Ectodermal cell (in vitro differentiated cells): ENCODE results near the gene TMEM203.
A peak's percentile ranks its signal among the peaks of the same experiment; 100 is the strongest.

Source experiments
- H3K27ac ChIP-seq: 2 replicates; pipeline ENCODE4 v1.7.0; 2013; ENCODE audit warnings: mild to moderate bottlenecking, low read depth, low read length; ENCODE audit not compliant: insufficient read depth, poor library complexity, severe bottlenecking
- H3K27me3 ChIP-seq: 2 replicates; pipeline ENCODE4 v1.7.0; 2013; ENCODE audit warnings: mild to moderate bottlenecking, low read length; ENCODE audit not compliant: insufficient read depth, control insufficient read depth, poor library complexity, severe bottlenecking
- H3K36me3 ChIP-seq: one replicate; pipeline ENCODE4 v1.7.0; 2013; ENCODE audit warnings: low read length; ENCODE audit not compliant: control insufficient read depth, insufficient read depth
- H3K4me1 ChIP-seq: one replicate; pipeline ENCODE4 v1.7.0; 2013; ENCODE audit warnings: low read length; ENCODE audit not compliant: control insufficient read depth, insufficient read depth
- H3K4me3 ChIP-seq: 2 replicates; pipeline ENCODE4 v1.7.0; 2013; ENCODE audit warnings: low read depth, low read length, control low read depth; ENCODE audit not compliant: insufficient read depth
- H3K9me3 ChIP-seq: 2 replicates; pipeline ENCODE4 v1.7.0; 2013; ENCODE audit warnings: mild to moderate bottlenecking, low read length, moderate library complexity; ENCODE audit not compliant: control insufficient read depth
- WGBS, 2 experiments: methylation state at CpG; one replicate each; pipeline ENCODE4 v1.1.7; 2013; ENCODE audit warnings: missing lambda C conversion rate in 2 of 2; 5-methylcytosine and 5-hydroxymethylcytosine counted together

The TMEM203 gene

DNA sequence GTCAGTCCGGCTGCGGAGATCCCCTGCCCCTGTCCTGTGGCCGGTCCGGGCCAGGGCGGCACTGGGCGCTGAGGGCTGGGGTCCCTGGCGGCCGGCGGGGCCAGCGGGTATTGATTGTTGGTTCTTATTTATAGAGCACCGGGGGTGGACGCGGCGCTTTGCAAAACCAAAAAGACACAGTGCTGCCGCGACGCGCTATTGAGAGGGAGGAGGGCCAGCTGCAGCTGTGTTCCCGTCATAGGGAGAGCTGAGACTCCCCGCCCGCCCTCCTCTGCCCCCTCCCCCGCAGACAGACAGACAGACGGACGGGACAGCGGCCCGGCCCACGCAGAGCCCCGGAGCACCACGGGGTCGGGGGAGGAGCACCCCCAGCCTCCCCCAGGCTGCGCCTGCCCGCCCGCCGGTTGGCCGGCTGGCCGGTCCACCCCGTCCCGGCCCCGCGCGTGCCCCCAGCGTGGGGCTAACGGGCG lies 38.1 kb downstream of the TMEM203 start:
- H3K36me3 ChIP-seq = no peaks in the 10 kb centered on the region
- peaks cover 19% of the 10 kb centered on the region for H3K4me1 ChIP-seq
- WGBS, 2 experiments = 27 to 30% methylated on average over 44 of the region's 44 CpGs
- H3K9me3 ChIP-seq = no peaks in the 10 kb centered on the region
- peaks cover 100% of the 10 kb centered on the region for H3K27me3 ChIP-seq
- H3K4me3 ChIP-seq = no peak overlapping the region
- H3K27ac ChIP-seq = no peak overlapping the region

DNA sequence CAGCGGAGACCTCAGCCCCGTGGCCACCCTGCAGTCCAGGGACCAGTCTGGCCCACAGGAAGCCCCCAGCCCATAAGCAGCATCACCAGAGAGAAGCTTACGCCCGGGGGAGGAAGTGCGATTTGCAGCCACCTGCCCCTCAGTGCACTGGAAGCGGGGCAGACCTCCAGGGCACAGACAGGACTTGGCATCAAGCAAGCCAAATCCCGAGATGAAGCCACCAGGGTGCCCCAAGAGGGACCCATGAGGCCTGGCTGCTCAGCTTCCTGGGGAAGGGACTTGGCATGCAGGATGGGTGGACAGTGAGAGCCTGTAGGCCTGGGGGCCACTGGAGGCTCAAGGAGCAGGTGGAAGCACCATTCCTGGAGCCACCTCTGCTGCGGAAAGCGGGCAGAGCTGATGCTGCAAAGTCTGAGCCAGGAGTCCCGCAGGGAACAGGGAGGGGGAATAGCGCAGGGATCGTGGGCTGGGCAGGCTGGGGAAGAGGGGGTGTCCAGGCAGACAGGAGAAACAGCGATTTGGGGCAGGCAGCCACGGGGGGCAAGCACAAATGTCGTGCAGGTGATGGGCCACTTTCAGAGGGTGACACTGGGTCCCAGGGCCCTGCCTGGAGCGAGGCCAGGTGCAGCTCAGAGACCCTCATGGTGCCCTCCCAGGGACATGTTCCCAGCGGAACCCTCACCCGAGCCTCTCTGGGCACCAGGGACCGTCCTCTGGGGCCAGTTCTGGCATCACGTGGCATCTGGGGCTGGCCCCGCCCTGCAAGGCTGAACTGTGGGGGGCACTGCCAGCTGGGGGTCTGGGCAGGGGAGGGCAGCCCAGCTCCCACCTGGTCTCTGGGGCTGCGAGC lies 38.8 kb downstream of the TMEM203 start:
- no peaks in the 10 kb centered on the region for H3K9me3 ChIP-seq
- H3K4me1 ChIP-seq = peaks cover 19% of the 10 kb centered on the region
- H3K36me3 ChIP-seq = no peaks in the 10 kb centered on the region
- H3K27me3 ChIP-seq = peaks cover 100% of the 10 kb centered on the region
- no peak overlapping the region for H3K27ac ChIP-seq
- WGBS, 2 experiments = 77% methylated on average over 22 of the region's 22 CpGs
- no peak overlapping the region for H3K4me3 ChIP-seq

DNA sequence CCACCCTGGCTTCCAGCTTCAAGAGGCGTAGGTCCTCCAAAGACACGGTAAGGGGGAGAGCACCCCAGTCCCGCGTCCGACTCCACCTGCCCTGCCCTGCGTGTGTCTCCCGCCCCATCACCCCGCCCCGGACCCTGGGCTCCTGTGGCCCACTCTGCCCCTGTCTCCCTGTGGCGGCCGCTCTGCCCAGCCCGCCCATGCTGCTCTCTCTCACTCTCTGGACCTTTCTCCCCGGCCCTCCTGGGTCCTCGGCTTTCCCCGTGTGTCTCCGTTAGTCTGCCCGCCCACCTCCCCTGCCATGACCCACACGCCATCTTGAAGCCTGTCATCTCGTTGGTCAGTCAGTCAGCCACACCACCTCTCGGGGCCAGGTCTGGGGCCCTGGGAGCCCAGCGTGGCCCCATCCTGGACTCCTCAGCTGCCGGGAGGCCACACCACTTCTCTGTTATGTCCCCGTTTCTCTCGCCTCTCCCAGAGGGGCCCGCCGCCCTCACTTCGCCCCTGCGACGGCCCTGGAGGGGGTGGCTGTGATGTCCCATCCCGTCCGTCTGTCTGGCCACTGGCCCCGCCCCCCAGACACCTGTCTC lies 40.1 kb downstream of the TMEM203 start:
- peaks cover 100% of the 10 kb centered on the region for H3K27me3 ChIP-seq

DNA sequence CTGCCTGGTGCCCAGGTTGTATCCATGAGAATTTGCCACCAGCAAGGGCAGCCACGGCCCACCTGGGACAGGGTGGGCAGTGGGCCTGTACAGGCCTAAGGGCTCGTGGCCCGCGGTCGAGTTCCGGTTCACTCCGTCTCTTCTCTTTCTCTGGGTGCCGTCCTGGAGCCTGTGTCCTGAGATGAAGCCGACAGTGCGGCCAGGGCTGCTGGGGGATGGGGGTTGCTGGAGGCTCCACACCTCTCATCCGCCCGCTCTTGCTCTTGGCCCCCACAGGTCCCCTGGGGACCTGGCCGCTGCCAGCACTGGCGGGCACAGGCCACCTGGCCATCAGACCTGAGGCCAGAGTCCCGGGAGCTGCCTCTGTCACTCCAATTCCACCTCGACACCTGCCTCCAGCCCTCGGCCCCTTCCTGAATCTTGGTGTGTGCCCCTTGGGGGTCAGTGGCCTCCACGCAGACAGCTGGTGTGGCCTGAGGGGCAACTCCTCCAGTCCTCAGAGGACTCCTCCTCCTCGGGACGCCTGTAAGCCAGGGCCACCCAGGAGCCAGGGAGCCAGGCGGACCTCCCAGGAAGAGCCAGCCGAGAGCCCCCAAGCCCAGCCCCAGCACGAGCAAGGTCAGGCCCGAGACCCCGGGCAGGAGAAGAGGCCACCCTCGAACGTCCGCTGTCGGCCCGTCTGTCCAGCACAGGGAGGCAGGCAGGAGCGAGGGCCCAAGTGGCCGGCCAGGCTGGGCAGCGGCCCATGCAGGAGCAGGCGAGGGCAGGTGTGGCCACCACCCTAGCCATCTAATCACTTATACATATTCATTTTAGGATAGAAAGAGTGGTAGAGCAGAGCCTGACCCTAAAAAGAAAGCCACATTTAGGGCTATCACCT lies 40.8 kb downstream of the TMEM203 start:
- no peaks in the 10 kb centered on the region for H3K36me3 ChIP-seq
- peaks cover 14% of the 10 kb centered on the region for H3K4me1 ChIP-seq
- WGBS, 2 experiments = 81 to 82% methylated on average over 33 to 34 of the region's 34 CpGs
- H3K9me3 ChIP-seq = no peaks in the 10 kb centered on the region
- H3K27me3 ChIP-seq = peaks cover 100% of the 10 kb centered on the region
- no peak overlapping the region for H3K4me3 ChIP-seq
- H3K27ac ChIP-seq = no peak overlapping the region

More for the DNA sequence above, 40.1 kb downstream of the TMEM203 start:
- Histone ChIP-seq H3K27ac (no peak overlapping the region), H3K4me1 (peaks cover 19% of the 10 kb centered on the region), H3K4me3 (no peak overlapping the region), H3K9me3 (no peaks in the 10 kb centered on the region), H3K36me3 (no peaks in the 10 kb centered on the region)
- 85 to 90% methylated on average over 32 of the region's 32 CpGs for WGBS, 2 experiments

DNA sequence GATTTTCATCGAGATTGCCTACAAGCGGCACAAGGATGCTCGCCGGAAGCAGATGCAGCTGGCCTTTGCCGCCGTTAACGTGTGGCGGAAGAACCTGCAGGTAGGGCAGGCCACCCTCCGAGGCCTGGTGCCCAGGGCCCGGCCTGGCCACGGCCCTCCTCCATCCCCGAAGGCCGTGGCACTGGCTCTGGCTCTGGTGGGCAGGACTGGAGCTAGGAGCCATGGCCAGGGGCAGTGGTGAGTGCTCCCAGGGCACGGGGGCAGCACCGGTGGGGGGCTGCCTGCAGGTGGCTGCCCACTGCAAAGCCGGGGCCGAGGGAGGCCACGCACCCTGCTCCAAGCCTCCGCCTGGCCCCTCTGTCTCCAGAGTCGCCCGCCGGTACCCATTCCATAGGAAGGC lies 41.6 kb downstream of the TMEM203 start:
- Histone ChIP-seq H3K36me3 (no peaks in the 10 kb centered on the region), H3K27me3 (peaks cover 100% of the 10 kb centered on the region), H3K4me3 (no peak overlapping the region), H3K9me3 (no peaks in the 10 kb centered on the region), H3K4me1 (peaks cover 9% of the 10 kb centered on the region), H3K27ac (no peak overlapping the region)
- WGBS, 2 experiments = 90 to 91% methylated on average over 22 of the region's 22 CpGs

DNA sequence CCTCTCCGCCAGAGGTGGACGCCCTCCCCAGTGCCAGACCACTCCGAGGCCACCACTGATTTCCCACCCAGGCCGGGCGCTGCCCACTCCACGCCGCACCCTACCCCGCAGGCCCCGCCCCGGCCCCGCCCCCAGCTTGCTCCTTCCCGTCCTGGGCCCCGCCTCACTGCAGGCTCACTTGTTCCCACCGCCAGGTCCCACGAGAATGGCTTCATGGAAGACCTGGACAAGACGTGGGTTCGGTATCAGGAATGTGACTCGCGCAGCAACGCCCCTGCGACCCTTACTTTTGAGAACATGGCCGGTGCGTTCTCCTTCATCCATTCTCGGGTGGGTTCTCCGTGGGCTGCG lies 42.1 kb downstream of the TMEM203 start:
- 31 to 35% methylated on average over 26 of the region's 26 CpGs for whole genome bisulfite sequencing, 2 experiments
- H3K36me3 ChIP-seq = no peaks in the 10 kb centered on the region
- H3K9me3 ChIP-seq = no peaks in the 10 kb centered on the region
- peak overlapping the region; percentile 10 for H3K4me3 ChIP-seq
- no peak overlapping the region for H3K27ac ChIP-seq
- H3K27me3 ChIP-seq = peaks cover 100% of the 10 kb centered on the region
- H3K4me1 ChIP-seq = peaks cover 8% of the 10 kb centered on the region

DNA sequence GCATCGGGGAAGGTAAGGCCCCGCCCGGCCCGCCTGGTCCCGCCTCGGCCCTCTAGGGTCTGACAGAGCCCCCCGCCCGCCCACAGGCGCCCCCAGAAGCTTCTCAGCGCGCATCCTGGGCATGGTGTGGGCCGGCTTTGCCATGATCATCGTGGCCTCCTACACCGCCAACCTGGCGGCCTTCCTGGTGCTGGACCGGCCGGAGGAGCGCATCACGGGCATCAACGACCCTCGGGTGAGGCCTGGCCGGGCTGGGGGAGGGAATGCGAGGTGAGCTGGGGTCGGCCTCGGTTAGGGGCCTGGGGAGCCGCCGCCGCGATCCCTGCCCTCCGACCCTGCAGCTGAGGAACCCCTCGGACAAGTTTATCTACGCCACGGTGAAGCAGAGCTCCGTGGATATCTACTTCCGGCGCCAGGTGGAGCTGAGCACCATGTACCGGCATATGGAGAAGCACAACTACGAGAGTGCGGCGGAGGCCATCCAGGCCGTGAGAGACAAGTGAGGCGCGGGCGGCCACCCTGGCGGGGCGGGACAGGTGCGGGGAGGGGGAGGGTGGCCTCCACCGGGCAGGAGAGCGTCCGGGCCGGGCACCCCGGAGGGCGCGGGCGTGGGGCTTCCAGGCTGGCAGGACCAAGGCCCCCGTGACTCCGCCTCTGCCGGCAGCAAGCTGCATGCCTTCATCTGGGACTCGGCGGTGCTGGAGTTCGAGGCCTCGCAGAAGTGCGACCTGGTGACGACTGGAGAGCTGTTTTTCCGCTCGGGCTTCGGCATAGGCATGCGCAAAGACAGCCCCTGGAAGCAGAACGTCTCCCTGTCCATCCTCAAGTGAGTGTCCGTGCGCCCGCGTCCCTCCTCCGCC lies 42.7 kb downstream of the TMEM203 start:
- 15% methylated on average over 74 of the region's 74 CpGs for WGBS, 2 experiments
- Histone ChIP-seq H3K4me1 (peaks cover 8% of the 10 kb centered on the region), H3K4me3 (peak overlapping the region; percentile 10), H3K27me3 (peaks cover 100% of the 10 kb centered on the region), H3K9me3 (no peaks in the 10 kb centered on the region), H3K27ac (no peak overlapping the region), H3K36me3 (no peaks in the 10 kb centered on the region)

DNA sequence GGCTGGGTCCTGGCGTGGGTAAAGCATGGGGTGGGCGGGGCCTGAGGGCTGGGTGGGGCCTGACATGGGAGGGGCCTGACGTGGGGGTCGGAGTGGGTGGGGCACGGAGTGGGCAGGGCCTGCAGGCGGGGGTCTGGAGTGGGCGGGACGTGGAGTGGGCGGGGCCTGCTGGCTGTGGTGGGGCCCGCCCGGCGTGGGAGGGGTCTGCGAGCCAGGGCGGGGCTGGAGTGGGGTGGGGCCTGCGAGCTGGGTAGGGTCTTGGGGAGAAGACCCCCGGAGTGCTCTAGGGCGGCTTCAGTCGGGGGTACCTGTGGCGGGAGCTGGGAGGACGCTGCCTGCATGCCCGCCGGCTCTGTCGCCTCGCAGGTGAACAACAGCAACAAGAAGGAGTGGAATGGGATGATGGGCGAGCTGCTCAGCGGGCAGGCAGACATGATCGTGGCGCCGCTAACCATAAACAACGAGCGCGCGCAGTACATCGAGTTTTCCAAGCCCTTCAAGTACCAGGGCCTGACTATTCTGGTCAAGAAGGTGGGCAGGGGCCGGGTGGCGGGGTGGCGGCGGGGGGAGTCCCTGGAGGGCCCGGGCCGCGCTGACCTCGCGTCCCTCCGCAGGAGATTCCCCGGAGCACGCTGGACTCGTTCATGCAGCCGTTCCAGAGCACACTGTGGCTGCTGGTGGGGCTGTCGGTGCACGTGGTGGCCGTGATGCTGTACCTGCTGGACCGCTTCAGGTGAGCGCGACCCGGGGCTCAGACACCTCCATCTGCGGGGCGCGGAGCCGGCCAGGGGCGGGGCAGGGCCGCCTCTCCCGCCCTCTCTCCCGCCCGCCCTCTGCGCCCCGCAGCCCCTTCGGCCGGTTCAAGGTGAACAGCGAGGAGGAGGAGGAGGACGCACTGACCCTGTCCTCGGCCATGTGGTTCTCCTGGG lies 43.6 kb downstream of the TMEM203 start:
- Histone ChIP-seq H3K9me3 (no peaks in the 10 kb centered on the region), H3K36me3 (no peaks in the 10 kb centered on the region), H3K4me3 (no peak overlapping the region), H3K27me3 (peaks cover 100% of the 10 kb centered on the region), H3K4me1 (no peaks in the 10 kb centered on the region), H3K27ac (no peak overlapping the region)
- 26% methylated on average over 71 of the region's 71 CpGs for WGBS, 2 experiments
